Activated CD4-positive, CD25-positive, alpha-beta regulatory T cell (primary cell): ENCODE results near the gene PPP1R12B.
"Not testable (repeated sequence)": the region's sequence is repeated elsewhere in the genome, so short reads cannot be mapped to it uniquely, and the experiment has no call there.

Experiments
- DNase-seq, 4 experiments: peaks; one replicate each; lab custom pipeline; 2025; lab: John Stamatoyannopoulos, UW

Gene PPP1R12B

GRCh38 chr1:202439308-202439707 is 90.8 kb downstream of the PPP1R12B start:
- no peak for DNase-seq

GRCh38 chr1:202448140-202448539 is 99.6 kb downstream of the PPP1R12B start:
- DNase-seq = not testable (repeated sequence)

GRCh38 chr1:202451641-202452040 is 103.1 kb downstream of the PPP1R12B start:
- not testable (repeated sequence) for DNase-seq

GRCh38 chr1:202452508-202452907 is 104.0 kb downstream of the PPP1R12B start:
- DNase-seq = no peak

GRCh38 chr1:202456372-202457169 is 108.1 kb downstream of the PPP1R12B start:
- not testable (repeated sequence) for DNase-seq

GRCh38 chr1:202458651-202459050 is 110.2 kb downstream of the PPP1R12B start:
- not testable (repeated sequence) for DNase-seq

GRCh38 chr1:202459470-202460142 is 111.1 kb downstream of the PPP1R12B start:
- not testable (repeated sequence) for DNase-seq

- DNase-seq = not testable (repeated sequence)
Measured at GRCh38 chr1:202460143-202460495, 111.6 kb downstream of the PPP1R12B start.

- DNase-seq = no peak
Measured at GRCh38 chr1:202462342-202463076, 114.0 kb downstream of the PPP1R12B start.

GRCh38 chr1:202464153-202464742 is 115.7 kb downstream of the PPP1R12B start:
- DNase-seq = not testable (repeated sequence)

GRCh38 chr1:202465644-202466270 is 117.3 kb downstream of the PPP1R12B start:
- not testable (repeated sequence) for DNase-seq

- not testable (repeated sequence) for DNase-seq
Measured at GRCh38 chr1:202466339-202466738, 117.8 kb downstream of the PPP1R12B start.

GRCh38 chr1:202467381-202467780 is 118.9 kb downstream of the PPP1R12B start:
- DNase-seq = not testable (repeated sequence)

- DNase-seq = not testable (repeated sequence)
Measured at GRCh38 chr1:202468695-202469094, 120.2 kb downstream of the PPP1R12B start.

- DNase-seq = not testable (repeated sequence)
Measured at GRCh38 chr1:202469123-202469522, 120.6 kb downstream of the PPP1R12B start.

GRCh38 chr1:202471246-202471645 is 122.7 kb downstream of the PPP1R12B start:
- no peak for DNase-seq

- DNase-seq = not testable (repeated sequence)
Measured at GRCh38 chr1:202472347-202473124, 124.0 kb downstream of the PPP1R12B start.

- not testable (repeated sequence) for DNase-seq
Measured at GRCh38 chr1:202473266-202474045, 125.0 kb downstream of the PPP1R12B start.

GRCh38 chr1:202479661-202480060 is 131.2 kb downstream of the PPP1R12B start:
- not testable (repeated sequence) for DNase-seq

- DNase-seq = not testable (repeated sequence)
Measured at GRCh38 chr1:202480640-202481039, 132.1 kb downstream of the PPP1R12B start.
